ENCODE data around the gene ANKRD49. TPM values are rescaled to one million over a fixed set of nuclear protein-coding genes. Genes with fewer than 3 reads are reported as not detected.
"Not testable (repeated sequence)": the region's sequence is repeated elsewhere in the genome, so short reads cannot be mapped to it uniquely, and the experiment has no call there.

The ANKRD49 gene
- total RNA-seq, 1 donor from 2014 or later, result 7.7 TPM

DNA sequence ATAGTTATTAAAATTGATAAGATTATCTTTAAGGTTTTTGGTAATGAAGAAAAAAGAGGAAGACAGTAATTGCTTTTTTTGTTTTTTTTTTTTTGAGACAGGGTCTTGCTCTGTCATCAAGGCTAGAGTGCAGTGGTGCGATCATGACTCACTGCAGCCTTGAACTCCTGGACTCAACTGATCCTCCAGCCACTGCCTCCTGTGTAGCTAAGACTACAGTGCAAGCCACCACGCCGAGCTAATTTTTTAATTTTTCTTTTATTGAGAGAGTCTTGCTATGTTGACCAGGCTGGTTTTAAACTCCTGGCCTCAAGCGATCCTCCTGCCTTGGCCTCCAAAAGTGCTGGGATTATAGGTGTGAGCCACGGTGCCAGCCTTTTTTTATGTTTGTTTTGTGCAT is 12.7 kb downstream of the ANKRD49 start:
- DNase-seq (ENCODE audit: low read depth in 2 of 2), result not testable (repeated sequence)

DNA sequence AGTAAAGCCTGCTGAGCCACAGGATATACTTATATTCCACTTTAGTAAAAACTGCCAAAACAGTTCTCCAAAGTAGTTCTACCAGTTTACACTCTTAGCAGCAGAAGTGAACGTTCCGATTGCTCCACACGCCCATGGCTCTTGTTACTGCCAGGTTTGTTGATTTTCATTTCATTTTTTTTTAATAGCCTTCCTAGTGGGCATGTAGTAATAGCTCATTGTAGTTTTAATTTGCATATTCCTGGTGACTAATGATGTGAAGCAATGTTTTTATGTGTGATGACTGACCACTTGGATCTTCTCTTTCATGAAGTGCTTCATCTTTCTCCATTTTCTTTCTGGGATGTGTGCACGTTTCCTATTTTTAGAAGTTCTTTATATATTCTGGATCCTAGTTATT is 13.7 kb downstream of the ANKRD49 start:
- DNase-seq (ENCODE audit: low read depth in 2 of 2), result no peak

GRCh38 chr11:94511932-94512781 is 18.4 kb downstream of the ANKRD49 start, which contains the start of gene C11orf97:
C11orf97 (plus strand) TSS chr11:94512461; CDS start chr11:94512529, 68 bp downstream.
- peak in 1 of 2 donors; percentile 39 for DNase-seq (ENCODE audit: low read depth in 2 of 2)

- DNase-seq (ENCODE audit: low read depth in 2 of 2), result no peak
These were observed 19.3 kb downstream of the ANKRD49 start for GRCh38 chr11:94513091-94513490.

DNA sequence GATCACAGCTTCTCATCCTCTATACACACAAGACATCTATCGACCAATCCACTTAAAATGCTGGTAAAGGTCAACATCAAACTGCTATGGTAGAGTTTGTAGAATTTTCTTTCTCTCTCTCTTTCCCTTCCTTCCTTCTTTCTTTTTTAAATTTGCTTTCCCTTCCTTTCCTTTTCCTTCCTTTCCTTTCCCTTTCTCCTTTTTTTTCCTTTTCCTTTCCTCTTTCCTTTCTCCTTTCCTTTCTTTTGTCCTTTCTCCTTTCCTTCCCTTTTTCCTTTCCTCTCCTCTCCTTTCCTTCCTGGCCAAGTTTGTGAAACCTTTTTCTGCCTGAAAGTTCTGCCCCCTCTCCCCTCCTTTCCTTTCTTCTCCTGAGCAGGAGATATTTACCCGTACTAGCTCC is 21.6 kb downstream of the ANKRD49 start:
- DNase-seq (ENCODE audit: low read depth in 2 of 2), result no peak

DNA sequence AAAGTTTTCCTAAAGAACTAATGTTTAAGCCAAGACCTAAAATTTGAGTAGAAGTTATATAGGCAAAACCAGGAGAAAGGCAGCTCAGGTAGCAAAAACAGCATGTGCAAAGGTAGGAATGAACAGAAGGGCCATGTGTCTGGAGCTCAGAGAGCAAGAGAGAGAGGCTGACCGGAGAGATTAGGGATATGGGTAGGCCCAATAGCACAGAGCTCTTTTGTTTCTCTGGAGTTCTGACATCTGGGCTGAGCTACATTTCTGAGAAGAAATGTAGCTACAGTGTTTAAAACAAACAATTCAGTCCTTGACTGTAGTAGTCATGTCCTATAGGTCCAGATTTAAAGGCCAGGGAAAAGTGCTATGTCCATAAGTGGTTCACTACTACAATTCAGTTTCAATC is 22.9 kb downstream of the ANKRD49 start:
- no peak for DNase-seq (ENCODE audit: low read depth in 2 of 2)

DNA sequence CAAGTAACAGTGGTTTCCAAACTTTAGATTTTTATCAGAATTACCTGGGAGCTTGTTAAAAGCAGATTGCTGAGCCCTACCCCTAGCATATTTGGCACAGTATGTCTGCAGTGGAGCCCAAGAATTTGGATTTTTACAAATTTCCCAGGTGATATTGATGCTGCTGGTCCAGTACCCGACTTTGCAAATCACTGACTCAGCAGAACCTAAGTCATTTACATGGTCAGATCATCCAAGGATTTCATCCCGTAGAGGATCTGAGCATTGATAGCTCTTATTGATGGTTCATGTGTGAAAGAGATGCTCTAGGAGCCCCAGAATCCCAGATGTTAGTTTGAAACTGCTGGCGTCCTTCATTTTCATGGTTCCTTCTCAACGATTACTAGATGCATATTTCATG is 24.5 kb downstream of the ANKRD49 start:
- no peak for DNase-seq (ENCODE audit: low read depth in 2 of 2)

GRCh38 chr11:94519478-94520084 is 25.8 kb downstream of the ANKRD49 start:
- DNase-seq (ENCODE audit: low read depth in 2 of 2), result peak in 1 of 2 donors; percentile 38

GRCh38 chr11:94521684-94522083 is 27.9 kb downstream of the ANKRD49 start:
- peak in 1 of 2 donors; percentile 21 for DNase-seq (ENCODE audit: low read depth in 2 of 2)

DNA sequence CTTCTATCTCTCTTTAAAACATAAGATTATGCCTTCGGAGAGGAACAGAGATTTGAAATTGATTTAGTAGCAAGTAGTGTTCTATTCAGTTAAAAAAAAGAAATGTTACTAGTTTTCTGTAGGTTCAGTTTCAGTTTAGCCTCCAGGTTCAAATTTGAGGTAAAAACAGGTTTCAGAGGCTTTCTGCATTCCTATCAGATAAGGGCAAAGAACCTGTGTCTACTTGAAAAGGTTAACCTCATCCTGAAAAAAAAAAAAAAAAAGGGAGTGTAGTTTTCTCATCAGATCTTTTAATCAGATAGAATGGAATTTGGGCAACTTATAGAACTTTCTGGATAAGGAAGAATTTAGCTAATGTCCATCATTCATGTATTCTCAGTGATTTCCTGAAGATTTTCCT is 30.6 kb downstream of the ANKRD49 start:
- no peak for DNase-seq (ENCODE audit: low read depth in 2 of 2)

DNA sequence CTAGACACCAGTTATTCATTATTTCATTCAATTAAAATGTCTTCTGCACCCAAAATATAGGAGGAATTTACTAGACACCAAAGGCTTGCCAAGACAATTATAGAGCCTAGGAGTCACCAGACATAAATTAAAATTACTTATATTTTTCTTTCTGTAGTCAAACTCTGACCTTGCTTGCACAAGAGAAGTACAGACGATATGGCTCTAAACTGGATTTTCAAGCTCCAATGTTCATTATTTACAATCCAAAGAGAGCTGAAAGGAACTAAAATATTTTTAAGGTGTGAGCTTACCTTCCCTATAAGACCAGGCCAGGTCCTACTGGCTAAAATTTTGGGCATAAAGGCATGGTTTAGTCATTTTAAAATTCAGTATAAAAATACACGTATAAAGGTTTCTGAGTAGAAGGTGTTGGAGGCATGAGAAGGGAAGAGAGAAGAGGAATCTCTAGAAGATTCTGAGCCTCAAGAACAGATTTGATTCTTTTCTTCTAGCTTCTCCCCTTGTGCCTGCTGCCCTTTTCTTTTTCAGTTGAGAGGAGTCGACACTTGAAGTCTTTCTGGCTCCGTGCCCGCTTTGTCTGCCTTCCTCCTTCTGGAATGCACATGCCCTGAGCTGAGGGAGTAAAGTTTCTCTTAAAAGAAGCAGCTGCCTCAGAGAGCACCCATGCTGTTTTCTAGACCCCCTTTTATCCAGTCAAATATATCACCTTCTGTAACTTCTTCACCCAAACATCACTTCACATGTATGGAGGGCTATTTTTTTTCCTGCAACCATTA is 32.0 kb downstream of the ANKRD49 start:
- DNase-seq (ENCODE audit: low read depth in 2 of 2), result peak in 1 of 2 donors; percentile 41

DNA sequence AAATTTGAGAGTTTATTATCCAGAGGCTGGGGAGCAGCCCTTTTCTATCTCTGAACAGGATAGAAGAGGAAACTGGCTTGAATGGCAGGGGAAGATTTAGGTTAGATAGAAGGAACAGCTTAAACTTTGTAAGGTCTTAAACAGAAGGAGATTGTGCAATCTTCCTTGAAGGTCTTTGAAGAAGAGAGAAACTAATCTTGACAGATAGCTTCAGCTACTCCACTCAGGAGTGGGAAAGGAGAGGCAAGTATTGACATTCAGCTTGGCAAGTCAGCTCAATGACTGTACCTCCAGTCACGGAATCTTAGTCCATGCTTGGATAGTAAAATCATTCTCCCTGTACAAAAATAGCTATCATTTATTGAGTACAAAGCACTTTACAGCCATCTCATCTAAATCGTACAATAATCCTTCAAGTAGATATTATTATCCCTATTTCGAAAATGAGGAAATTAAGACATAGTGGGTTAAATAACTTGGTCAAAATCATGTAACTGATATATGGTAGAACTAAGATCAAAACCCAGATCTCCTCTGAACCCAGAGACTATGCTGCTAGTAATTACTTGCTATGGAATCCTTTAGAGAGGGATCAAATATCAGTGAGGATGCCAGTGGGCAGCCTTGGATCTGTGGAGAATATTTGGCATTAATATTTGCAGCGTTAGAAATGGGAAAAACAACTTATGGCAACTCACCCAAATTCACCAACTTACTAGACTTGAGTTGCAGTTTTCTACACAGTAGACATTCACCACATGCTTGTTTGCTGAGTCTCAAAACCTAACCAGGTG is 33.1 kb downstream of the ANKRD49 start:
- DNase-seq (ENCODE audit: low read depth in 2 of 2), result no peak

- DNase-seq (ENCODE audit: low read depth in 2 of 2), result no peak
These were observed 34.8 kb downstream of the ANKRD49 start for GRCh38 chr11:94528551-94528950.

DNA sequence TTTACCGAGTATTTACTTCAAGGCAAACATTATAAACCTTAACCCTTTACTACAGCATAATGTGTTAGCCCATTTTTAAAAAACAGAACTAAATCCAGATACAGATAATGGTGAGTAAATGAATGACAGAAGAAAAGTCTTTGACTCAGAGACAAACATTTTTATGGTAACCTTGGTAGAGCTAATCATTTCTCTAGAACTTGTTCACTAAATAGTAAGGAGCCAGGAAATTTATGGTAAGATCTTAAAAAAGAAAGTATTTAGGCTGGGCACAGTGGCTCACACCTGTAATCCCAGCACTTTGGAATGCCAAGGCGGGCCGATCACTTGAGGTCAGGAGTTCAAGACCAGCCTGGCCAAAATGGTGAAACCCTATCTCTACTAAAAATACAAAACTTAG is 38.4 kb downstream of the ANKRD49 start:
- DNase-seq (ENCODE audit: low read depth in 2 of 2), result no peak

- DNase-seq (ENCODE audit: low read depth in 2 of 2), result no peak
These were observed 39.4 kb downstream of the ANKRD49 start for GRCh38 chr11:94533206-94533605.

- DNase-seq (ENCODE audit: low read depth in 2 of 2), result no peak
These were observed 40.2 kb downstream of the ANKRD49 start for GRCh38 chr11:94533696-94534630.

DNA sequence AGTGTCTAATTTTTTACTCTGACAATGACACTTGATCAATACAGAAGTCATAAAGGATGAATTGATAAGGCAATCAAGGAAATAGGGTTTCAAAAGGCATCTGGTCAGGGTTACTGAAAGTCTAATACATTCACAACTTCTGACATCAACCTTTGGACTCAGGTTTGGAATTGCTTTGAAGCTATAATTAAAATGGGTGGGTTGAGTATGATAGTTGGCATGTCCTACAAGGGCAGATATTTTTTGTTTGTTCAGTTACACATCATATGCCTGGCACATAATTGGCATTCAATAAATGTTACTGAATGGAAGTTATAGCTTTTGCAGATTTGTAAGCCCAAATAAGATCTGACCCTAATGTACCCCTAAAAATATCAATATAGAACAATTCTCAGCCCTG is 42.6 kb downstream of the ANKRD49 start:
- no peak for DNase-seq (ENCODE audit: low read depth in 2 of 2)

DNA sequence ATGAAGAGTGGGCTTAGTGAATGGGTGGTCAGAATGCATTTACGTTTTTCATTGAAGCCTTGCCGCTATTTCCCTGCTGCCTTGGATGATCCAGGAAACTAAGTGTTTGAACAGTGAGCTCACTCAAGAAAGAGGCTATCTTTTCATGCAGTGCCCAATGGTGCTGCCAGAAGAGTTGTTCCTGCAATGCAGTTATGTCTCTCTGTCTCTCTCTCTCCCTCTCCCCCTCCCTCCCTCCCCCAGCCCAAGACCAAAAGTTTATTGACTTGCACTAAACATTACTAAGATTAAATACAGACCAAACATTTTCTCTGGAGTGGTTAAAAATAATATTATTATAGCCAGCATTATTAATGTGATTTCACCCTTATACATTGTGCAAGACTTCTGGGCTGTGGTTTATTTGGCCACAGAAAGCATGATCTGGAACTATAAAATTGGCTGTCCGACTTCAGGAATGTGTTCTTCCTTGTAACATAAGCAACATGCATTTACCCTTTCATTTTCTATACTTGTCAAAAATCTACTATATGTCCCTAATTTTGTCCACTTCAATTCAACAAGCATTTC is 43.3 kb downstream of the ANKRD49 start:
- DNase-seq (ENCODE audit: low read depth in 2 of 2), result no peak

GRCh38 chr11:94539420-94539819 is 45.6 kb downstream of the ANKRD49 start:
- DNase-seq (ENCODE audit: low read depth in 2 of 2), result no peak

Measured in dermis microvascular lymphatic vessel endothelial cell (primary cell).